GM06990 (cell line): ENCODE measurements around the gene EEF2KMT.
"Not testable (repeated sequence)": the region's sequence is repeated elsewhere in the genome, so short reads cannot be mapped to it uniquely, and the experiment has no call there.

Experiments
- DNase-seq: peaks from one replicate; pipeline ENCODE4 v3.0.0-alpha.2; 2011; ENCODE audit not compliant: insufficient read length; ENCODE audit errors: extremely low read depth
- H3K27me3 ChIP-seq: replicated peaks from 2 replicates; pipeline ENCODE4 v1.6.0; 2011; ENCODE audit warnings: low read length; ENCODE audit not compliant: control insufficient read depth, insufficient read depth
- H3K36me3 ChIP-seq: 2 replicates; pipeline ENCODE4 v1.5.1; 2011; ENCODE audit warnings: low read length; ENCODE audit not compliant: control insufficient read depth, insufficient read depth
- H3K4me3 ChIP-seq: replicated peaks from 2 replicates; pipeline ENCODE4 v1.5.1; 2011; ENCODE audit warnings: low read depth, mild to moderate bottlenecking, control low read depth, low read length
- CTCF ChIP-seq: IDR thresholded peaks from 2 replicates; pipeline ENCODE4 v1.5.1; 2011; ENCODE audit warnings: low read length, control low read depth, mild to moderate bottlenecking, inconsistent platforms; ENCODE audit not compliant: insufficient read depth, poor library complexity, severe bottlenecking

The EEF2KMT gene

DNA sequence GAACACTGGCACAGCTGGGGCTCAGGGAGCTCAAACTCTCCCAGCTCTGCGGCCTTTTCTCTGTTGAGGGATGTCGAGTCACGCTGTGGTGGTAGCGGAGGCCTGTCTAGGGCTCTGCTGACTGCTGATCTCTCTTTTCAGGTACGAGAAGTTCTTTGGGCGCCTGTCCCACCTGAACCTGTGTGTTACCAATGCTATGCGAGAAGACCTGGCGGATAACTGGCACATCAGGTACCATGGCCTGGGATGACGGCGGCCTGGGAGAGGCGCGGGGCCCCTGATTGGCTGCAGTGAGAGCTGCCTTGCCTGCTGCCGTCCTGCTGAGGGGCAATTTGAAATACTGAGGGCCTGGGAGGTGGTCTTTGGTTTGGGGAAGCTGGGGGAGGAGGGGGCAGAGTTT lies 20.3 kb downstream of the EEF2KMT start:
- Histone ChIP-seq H3K4me3 (no peak overlapping the region), H3K36me3 (peaks cover 17% of the 10 kb centered on the region), H3K27me3 (no peaks in the 10 kb centered on the region)
- no peak for TF ChIP-seq CTCF
- no peak for DNase-seq

- TF ChIP-seq CTCF, result no peak
- Histone ChIP-seq H3K36me3 (peaks cover 17% of the 10 kb centered on the region), H3K4me3 (no peak overlapping the region), H3K27me3 (no peaks in the 10 kb centered on the region)
- DNase-seq, result no peak
Measured at GRCh38 chr16:5075637-5076036, 22.0 kb downstream of the EEF2KMT start.

- DNase-seq, H3K4me3 ChIP-seq, H3K27me3 ChIP-seq: not testable (repeated sequence)
- peaks cover 17% of the 10 kb centered on the region for H3K36me3 ChIP-seq
Measured at GRCh38 chr16:5073771-5074170, 23.8 kb downstream of the EEF2KMT start.

- Histone ChIP-seq H3K4me3 (no peak overlapping the region), H3K36me3 (peaks cover 17% of the 10 kb centered on the region), H3K27me3 (no peaks in the 10 kb centered on the region)
- no peak for DNase-seq
- TF ChIP-seq CTCF, result no peak
Measured at GRCh38 chr16:5073279-5073629, 24.3 kb downstream of the EEF2KMT start.

- Histone ChIP-seq H3K27me3 (no peaks in the 10 kb centered on the region), H3K36me3 (peaks cover 17% of the 10 kb centered on the region), H3K4me3 (peak overlapping the region; percentile 82)
- no peak for DNase-seq
- no peak for TF ChIP-seq CTCF
Measured at GRCh38 chr16:5072334-5073278, 25.0 kb downstream of the EEF2KMT start.

- H3K27me3 ChIP-seq, result no peaks in the 10 kb centered on the region
- H3K36me3 ChIP-seq, result peaks cover 13% of the 10 kb centered on the region
- peak within 1 kb of the TSS; percentile 82 for H3K4me3 ChIP-seq
- no peak for TF ChIP-seq CTCF
- peak; percentile 92 for DNase-seq
Measured at GRCh38 chr16:5071681-5072333, 25.8 kb downstream of the EEF2KMT start, which contains the start of gene ALG1. Gene ALG1 (plus strand): TSS chr16:5071843. CDS start chr16:5071850, 7 bp downstream.
